GM12878 (cell line): ENCODE results near the gene CRYBB2. TPM values are rescaled to one million over a fixed set of nuclear protein-coding genes. Genes with fewer than 3 reads are reported as not detected.

Source experiments
- GATAD2B ChIP-seq: fragments of 450-650 bp; conservative IDR thresholded peaks from 2 replicates; pipeline ENCODE4 v1.6.1; 2017; ENCODE audit warnings: low read depth, mild to moderate bottlenecking, moderate library complexity
- NFIC ChIP-seq: IDR thresholded peaks from 2 replicates; pipeline ENCODE4 v1.6.1; 2012; ENCODE audit warnings: low read depth, mild to moderate bottlenecking, inconsistent platforms, low read length, moderate library complexity
- PAX8 ChIP-seq: fragments of 450-650 bp; IDR thresholded peaks from 2 replicates; pipeline ENCODE4 v1.6.1; 2017; ENCODE audit warnings: mild to moderate bottlenecking, moderate library complexity
- POLR2AphosphoS5 ChIP-seq: IDR thresholded peaks from 2 replicates; pipeline ENCODE4 v1.6.1; 2011; ENCODE audit warnings: mild to moderate bottlenecking, low read length, inconsistent platforms
- REST ChIP-seq: IDR thresholded peaks from 2 replicates; pipeline ENCODE4 v1.6.1; 2012; ENCODE audit warnings: mild to moderate bottlenecking, low read depth, low read length
- SPI1 ChIP-seq: IDR thresholded peaks from 2 replicates; pipeline ENCODE4 v1.6.1; 2011; ENCODE audit warnings: low read depth, mild to moderate bottlenecking, low read length, moderate library complexity, borderline replicate concordance; ENCODE audit not compliant: insufficient read depth
- TCF3 ChIP-seq: IDR thresholded peaks from 2 replicates; pipeline ENCODE4 v1.6.1; 2012; ENCODE audit warnings: low read depth, mild to moderate bottlenecking, low read length, borderline replicate concordance; ENCODE audit not compliant: insufficient read depth
- ZBTB11 ChIP-seq: fragments of 450-650 bp; formaldehyde crosslinking; IDR thresholded peaks from 2 replicates; pipeline ENCODE4 v1.5.0; 2022; ENCODE audit warnings: mild to moderate bottlenecking, missing genetic modification characterization
- ZNF207 ChIP-seq: fragments of 450-650 bp; IDR thresholded peaks from 2 replicates; pipeline ENCODE4 v1.6.1; 2014; ENCODE audit warnings: antibody characterized with exemption, mild to moderate bottlenecking, borderline replicate concordance
- polyA plus RNA-seq, 11 experiments: library from polyadenylated mRNA; depleted of rRNA in 4 of 11; unstranded in 6 of 11; stranded (reverse) in 5 of 11; fragments of >200 nt; fragmentation: Nextera tagmentation in 4 of 11; fragmentation: Illumina TruSeq in 1 of 11; extraction: Ambion mirVana in 4 of 11; extraction: Trizol in 1 of 11; gene quantifications; 1 replicate in 1 of 11; 2 replicates in 10 of 11; pipeline versions ENCODE4 v1.2.1 to v1.2.3, GENCODE V29; 2011 to 2016; ENCODE audit warnings: inconsistent platforms in 2 of 11, missing spikeins in 2 of 11, low read depth in 1 of 11
- total RNA-seq, 4 experiments: library from RNA; depleted of rRNA in 3 of 4; stranded (reverse); fragments of >200 nt in 3 of 4; fragmentation: Illumina TruSeq in 1 of 4; extraction: Trizol in 1 of 4; gene quantifications; 2 replicates each; pipeline versions ENCODE4 v1.2.1 to v1.2.3, GENCODE V29; 2013 to 2021
- TF ChIP-seq, protein P1 (sequence below): fragments of 450-650 bp; IDR thresholded peaks from 2 replicates; pipeline ENCODE4 v1.6.1; 2016; ENCODE audit warnings: mild to moderate bottlenecking

CRYBB2 gene
- total and polyA plus RNA-seq, 10 of the 15 experiments (the other 5 are each of a cell fraction or from before 2014, with no cell fraction given), result not detected

GRCh38 chr22:25206998-25207397 is 12.4 kb upstream of the CRYBB2 start (continued):
- TF ChIP-seq REST (no peak), NFIC (no peak), POLR2AphosphoS5 (no peak), SPI1 (no peak), PAX8 (no peak), ZNF207 (no peak), TCF3 (no peak), ZBTB11 (CRISPR knock-in tag) (no peak), GATAD2B (no peak)
- TF ChIP-seq, protein P1, sequence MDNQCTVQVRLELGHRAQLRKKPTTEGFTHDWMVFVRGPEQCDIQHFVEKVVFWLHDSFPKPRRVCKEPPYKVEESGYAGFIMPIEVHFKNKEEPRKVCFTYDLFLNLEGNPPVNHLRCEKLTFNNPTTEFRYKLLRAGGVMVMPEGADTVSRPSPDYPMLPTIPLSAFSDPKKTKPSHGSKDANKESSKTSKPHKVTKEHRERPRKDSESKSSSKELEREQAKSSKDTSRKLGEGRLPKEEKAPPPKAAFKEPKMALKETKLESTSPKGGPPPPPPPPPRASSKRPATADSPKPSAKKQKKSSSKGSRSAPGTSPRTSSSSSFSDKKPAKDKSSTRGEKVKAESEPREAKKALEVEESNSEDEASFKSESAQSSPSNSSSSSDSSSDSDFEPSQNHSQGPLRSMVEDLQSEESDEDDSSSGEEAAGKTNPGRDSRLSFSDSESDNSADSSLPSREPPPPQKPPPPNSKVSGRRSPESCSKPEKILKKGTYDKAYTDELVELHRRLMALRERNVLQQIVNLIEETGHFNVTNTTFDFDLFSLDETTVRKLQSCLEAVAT, result no peak
